SH-SY5Y (cell line): ENCODE data around the gene HAGH.

Source experiments
- GATA2 ChIP-seq: IDR thresholded peaks from 2 replicates; pipeline ENCODE4 v1.6.1; 2011; ENCODE audit warnings: mild to moderate bottlenecking, low read depth, low read length
- GATA3 ChIP-seq: IDR thresholded peaks from 2 replicates; pipeline ENCODE4 v1.6.1; 2011; ENCODE audit warnings: low read depth, mild to moderate bottlenecking, low read length, moderate library complexity

Gene HAGH

DNA sequence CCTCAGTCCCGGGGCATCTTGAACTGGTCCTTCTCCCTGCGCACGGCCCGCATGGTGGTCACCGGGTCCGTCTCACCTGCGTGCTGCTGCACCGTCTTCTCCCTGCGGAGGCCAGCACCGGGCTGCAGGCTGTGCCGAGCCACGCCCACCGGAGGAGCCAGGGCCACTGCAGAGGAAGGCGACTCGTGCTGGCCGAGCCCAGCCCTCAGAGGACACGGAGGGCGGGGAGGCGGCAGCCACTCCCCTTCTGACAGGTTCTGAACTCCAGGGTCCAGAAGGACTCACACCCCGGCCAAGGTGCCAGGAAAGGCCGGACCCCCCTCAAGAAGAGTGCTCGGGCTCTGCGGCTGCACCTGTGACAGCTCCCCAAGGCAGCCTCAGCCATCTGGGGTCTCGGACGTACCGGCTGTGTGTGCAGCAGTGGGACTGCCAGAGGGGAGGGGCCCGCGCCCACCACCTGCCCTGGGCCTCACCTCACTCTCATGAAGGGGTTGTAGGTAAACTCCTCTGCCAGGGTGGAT is 17.3 kb downstream of the HAGH start:
- no peak for TF ChIP-seq GATA3
- no peak for TF ChIP-seq GATA2

DNA sequence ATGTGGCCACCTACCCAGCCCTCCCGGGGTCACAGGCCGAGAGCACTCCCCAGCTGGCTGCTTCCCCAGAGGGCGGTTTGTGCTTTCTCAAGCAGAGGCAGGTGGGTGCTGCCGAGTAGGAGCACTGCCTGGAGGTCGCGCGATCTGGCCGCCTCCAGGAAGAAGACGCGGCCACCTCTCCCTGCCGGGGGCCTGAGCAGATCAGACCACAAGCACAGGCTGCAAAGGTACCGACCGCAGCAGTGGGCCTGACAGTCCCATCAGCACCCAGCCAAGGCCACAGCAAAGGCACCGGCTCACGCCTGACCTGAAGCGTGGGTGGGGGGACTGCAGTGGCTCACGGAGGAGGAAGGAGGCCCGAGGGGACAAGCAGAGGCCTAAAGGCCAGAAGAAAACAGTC is 17.9 kb downstream of the HAGH start:
- TF ChIP-seq GATA3 (no peak), GATA2 (no peak)

DNA sequence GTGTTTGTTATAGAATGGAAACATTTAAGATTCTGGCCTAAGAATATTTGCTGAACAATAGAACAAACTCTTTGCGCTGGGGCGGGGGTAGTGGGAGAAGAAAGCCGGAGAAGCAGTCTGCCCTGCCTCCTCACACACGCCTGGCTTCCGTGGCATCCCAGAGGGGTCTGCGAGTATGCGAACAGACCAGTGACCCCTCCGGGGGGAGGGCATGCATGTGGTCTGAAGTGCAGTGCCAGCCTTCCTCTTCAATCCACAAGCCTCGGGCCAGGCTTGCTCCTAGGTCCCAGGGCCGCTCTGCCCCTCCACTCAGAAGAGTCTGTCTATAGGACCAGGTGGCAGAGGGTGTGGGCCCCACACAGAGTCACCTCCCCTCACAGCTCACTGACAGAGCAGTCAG is 19.0 kb downstream of the HAGH start:
- TF ChIP-seq GATA2 (no peak), GATA3 (no peak)

DNA sequence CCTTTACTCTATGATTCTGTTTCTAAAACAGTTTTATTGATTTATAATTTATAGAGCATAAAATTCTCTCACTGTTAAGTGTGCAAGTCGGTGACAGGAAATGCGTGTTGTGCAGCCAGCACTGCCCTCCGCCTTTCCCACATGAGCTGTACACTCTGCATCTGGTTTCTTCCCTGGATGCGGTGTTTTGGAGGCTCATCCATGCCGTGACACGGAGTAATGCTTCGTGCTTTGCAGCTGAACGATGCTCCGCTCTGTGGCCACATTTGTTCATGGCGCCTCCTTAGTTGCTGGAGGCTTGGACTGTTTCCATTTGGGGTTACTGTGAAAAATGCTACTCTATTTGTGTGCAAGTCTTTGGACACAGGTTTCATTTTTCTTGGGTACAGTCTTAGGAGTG is 25.9 kb downstream of the HAGH start:
- no peak for TF ChIP-seq GATA3
- TF ChIP-seq GATA2, result no peak

DNA sequence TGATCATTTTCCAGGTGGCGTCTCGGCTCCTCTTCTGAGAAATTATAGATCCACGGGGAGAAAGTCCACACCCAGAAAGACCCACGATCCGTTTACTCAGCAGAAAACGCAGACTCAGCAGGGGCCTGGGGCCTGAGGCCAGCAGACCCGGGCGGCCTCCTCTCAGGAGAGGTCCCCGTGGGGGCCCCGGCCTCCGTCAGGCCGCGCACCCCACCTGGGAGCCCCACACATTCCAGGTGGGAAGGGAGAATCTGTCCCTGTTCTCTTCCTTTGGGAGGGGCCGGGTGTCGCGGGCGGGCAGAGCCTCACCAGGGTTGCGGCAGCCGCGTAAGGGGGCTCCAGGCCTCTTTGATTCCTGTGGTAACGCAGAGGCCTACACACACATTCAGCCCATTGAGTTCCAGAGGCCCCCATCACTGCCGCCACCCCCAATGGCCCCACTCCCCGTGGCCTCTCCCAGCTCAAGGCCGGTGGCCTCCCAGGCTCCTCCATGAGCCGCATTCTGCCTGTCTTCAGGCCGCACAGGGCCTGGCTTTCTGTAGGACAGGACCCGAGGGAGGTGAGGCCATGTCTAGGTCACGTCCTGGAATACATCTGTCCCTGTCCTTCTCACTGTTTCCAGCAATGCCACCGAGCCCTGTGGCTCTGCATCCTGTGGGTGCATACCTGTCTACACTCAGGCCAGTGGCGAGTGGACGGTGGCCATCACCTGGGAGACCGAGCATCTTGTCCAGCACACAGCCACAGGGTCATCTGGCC is 31.5 kb downstream of the HAGH start:
- TF ChIP-seq GATA2, result no peak
- TF ChIP-seq GATA3, result no peak

DNA sequence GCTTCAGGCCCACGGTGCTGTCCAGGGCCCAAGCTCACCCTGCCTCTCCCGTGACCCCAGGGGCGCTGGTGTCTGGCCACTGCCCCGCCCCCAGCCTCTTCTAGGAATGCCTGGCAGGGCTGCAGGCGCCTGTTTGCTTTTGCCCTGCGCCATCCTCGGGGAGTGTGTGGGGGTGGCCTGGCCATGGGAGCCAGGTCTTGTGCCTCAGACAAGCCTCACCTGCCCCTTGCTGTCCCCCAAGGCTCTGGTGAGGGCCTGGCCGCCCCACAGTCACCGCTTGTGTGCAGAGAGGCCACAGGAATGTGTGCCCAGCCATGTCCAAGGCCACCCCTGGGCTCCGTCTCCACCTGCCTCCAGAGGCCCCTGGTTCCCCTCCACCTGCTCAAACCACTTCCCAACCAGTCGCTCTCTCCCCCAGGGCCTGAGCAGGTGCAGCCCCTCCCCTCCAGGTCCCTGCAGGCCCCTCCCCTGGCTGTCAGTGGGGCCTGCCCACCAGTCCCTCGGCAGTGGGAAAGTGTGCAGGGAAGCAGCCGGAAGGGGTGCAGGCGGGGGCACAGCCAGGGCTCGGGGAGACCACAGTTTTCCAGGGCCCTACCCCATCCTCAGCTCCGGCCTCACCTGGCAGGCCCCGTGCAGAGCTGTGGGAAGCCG is 32.3 kb downstream of the HAGH start:
- no peak for TF ChIP-seq GATA2
- TF ChIP-seq GATA3, result no peak

DNA sequence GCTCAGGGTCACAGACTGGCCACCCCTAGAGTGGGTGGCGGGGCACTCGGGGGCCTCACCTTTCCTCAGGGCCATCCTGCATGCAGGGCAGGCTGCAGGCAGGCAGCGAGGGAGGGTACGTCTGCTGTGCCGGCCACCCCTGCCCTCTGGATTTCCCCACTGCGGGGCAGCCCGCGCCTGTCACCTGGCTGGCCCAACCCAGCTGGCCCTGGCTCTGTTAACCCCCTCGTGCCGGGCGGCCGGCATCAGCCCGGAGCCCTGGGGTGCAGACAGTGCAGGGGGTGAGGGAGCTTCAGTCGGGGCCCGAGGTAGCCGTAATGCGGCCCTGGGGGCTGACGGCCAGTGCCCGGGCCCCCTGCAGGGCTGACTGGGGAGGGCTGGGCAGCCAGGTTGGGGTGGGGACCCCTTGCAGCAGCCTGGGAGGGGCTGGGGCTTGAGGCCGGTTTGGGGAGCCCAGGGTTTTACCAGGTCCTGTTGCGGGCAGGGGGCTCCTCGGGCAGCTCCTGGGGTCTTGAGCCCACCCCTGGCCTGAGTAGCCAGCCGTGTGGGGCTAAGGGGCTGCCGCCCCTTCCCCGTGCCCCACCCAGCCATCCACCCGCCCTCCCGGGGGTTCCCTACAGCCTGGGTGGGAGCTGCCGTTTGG is 32.9 kb downstream of the HAGH start, which contains the start of gene IGFALS:
Gene IGFALS (minus strand): TSS at position 128 of the 643 bp plus-strand sequence. CDS start 53 bp downstream, at position 75.
- TF ChIP-seq GATA3, result no peak
- TF ChIP-seq GATA2, result no peak

DNA sequence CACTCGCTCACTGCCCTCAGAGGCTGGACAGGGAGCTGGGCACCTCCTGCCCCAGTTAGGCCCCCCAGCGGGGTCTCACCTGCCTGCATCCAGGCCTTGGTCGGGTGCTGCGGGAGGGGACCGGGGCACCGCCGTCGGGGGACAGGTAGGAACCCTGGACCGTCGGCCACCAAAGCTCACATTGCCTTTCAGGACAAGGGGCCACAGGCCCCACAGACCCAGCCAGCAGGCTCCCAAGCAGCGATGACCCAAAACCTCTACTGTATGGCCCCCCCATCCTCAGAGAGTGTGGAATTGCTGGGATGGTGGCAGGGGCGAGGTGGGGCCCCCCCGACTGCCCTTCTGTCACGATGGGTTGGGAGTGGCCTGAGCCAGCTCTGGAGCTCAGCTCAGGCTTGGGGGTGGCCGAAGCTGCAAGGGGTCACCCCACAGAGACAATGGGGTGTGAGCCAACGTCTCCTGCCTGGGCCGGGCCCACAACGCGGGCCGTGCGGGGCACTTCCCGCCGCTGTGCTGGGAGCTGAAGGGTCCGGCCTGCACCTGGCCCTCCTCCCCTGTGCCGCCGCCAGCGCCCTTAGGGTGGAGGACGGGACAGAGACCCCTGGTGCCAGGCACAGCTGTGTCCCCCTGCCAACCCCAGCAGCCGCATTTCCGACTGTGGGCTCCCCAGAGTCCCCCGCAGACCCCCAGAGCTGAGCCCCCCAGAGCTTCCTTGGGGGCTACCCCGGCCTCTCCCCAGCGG is 33.6 kb downstream of the HAGH start:
- TF ChIP-seq GATA2 (no peak), GATA3 (no peak)

DNA sequence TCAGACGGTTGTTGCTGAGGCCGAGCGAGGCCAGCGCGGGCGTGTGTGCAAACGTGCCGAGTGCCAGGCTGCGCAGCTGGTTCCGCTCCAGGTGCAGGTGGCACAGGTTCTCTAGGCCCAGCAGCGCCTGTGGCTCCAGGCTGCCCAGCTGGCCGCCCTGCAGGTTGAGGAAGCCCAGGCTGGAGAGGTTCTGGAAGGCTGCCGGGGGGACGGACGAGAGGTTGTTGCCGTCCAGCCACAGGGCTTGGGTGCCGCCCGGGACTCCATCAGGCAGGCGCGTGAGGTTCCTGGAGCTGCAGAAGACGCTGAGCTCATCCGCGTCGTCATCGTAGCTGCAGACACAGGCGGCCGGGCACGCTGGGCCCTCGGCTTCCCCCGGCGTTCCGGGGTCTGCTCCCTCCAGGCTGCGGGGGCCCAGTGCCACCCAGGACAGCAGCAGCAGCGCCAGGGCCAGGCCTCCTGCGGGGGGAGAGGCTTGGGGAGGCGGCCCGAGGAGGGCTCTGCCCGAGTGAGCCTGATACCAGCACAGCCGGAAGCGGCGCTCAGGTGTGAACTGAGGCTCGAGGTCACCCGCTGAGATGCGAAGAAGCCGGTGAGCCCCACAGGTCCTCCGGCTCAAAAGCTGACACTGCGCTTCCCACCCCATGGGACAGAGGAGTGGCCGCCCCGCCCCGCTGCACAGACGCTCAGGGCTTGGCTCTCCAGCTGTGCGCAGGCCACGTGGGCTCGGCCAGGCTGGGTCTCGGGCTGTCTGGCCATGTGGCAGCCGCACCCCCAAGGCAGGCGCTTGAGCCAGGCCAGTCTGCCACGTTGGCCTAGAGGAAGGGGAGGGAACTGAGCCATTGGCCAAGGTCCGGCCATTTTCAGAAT is 34.4 kb downstream of the HAGH start:
- no peak for TF ChIP-seq GATA2

DNA sequence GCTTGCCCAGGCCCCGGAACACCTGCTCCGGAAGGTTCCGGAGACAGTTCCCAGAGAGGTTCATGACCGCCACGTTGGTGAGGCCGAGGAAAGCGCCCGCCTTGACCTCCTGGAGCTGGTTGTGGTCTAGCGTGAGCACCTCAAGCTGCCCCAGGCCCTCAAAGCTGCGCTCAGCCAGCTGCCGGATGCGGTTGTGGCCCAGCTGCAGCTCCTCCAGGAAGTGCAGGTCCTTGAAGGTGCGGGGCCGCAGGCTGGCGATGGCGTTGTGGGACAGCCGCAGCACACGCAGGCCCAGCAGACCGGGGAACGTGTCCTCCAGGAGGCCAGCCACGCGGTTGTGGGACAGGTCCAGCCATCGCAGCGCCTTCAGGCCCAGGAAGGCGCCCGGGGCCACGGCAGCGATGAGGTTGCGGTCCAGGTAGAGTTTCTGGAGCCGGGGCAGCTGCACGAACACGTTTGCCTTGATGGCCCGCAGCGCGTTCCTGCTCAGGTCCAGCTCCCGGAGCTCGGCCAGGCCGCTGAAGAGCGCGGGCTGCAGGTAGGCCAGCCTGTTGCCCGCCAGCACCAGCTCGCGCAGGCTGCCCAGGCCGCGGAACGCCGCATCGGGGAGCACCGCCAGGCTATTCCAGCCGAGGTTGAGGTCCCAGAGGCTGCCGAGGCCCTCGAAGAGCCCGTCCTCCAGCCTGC is 35.2 kb downstream of the HAGH start:
- no peak for TF ChIP-seq GATA2
- TF ChIP-seq GATA3, result no peak

DNA sequence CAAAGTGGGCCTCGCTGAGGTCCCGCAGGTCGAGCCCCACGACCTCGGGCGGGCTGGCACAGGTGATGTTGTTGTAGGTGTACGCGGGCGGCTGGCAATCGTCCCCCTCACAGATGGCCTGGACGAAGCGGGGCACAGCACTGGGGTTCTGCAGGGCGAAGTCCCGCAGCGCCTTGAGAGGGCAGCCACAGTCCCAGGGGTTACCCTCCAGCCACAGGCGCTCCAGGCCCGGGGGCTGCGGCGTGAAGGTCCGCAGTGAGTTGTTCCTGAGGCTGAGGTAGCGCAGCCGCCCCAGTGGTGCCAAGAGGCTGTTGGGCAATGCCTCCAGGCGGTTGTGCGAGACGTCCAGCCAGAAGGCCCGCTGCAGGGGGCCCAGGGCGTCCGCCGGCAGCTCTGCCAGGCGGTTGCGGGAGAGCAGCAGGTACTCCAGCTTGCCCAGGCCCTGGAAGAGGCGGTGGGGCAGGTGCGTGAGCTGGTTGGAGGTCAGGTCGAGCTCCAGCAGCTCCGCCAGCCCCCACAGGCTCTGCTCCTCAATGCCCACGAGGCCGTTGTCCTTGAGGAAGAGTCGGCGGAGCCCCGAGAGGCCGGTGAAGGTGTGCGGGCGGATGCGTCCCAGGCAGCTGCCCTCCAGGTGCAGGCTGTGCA is 35.9 kb downstream of the HAGH start:
- TF ChIP-seq GATA2 (no peak), GATA3 (no peak)

DNA sequence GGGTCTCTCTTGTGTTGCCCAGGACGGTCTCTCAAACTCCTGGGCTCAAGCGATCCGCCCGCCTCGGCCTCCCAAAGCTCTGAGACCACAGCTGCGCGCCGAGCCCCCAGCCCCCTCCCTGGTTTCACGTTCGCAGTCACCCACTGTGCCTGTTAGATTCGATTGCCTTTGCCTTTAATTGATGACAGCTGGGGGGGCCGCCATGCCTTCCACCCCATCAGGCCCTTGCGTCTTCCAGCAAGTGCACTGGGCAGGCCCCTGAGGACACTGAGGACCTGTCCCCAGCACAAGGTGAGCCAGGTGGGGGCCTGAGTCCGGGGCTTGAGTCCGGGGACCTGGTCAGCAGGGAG is 36.4 kb downstream of the HAGH start:
- TF ChIP-seq GATA2 (no peak), GATA3 (no peak)
